Stimulated activated CD8-positive, alpha-beta memory T cell treated with anti-CD3 and anti-CD28 coated beads, Interleukin-12 subunit alpha, Interleukin-12 subunit beta, amount 100 ng/mL, for 4 hours (primary cell): ENCODE results near the gene MNAT1.

Experiments
- DNase-seq: peaks from one replicate; pipeline ENCODE4 v3.0.0-alpha.2; 2020; ENCODE audit warnings: low read depth

The MNAT1 gene

DNA sequence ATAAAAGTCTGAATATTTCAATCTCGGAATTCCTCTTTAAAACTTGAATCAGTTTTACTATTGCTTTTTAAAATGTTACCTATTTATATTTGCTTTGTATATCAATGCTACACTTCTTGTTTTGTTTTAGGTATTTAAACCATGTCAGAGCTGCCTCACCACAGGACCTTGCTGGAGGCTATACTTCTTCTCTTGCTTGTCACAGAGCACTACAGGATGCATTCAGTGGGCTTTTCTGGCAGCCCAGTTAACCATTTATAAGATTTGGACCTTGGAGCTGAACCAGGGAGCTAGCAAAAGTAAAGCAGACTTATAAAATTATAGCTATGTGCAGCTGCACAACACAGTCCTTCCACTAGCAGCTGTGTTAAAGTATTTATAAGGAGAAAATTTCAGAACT lies 233.5 kb downstream of the MNAT1 start:
- no peak for DNase-seq

DNA sequence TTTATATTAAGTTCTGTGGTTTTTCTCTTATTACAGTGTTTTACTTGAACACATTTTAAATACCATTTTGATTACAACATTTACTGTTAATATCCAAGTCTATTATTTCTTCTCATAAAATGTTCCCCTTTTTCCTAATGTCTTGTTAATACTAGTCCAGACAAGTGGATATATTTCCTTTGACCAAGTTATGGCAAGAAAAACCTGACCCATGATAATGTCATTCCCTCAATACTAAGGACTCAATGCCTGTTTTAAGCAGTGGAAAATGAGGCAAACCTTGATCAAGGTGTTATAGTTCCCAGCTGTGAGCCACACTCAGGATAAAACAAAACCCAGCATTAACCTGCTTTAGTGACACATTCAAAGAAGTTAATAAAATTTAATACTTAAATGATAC lies 234.1 kb downstream of the MNAT1 start:
- DNase-seq = no peak

DNA sequence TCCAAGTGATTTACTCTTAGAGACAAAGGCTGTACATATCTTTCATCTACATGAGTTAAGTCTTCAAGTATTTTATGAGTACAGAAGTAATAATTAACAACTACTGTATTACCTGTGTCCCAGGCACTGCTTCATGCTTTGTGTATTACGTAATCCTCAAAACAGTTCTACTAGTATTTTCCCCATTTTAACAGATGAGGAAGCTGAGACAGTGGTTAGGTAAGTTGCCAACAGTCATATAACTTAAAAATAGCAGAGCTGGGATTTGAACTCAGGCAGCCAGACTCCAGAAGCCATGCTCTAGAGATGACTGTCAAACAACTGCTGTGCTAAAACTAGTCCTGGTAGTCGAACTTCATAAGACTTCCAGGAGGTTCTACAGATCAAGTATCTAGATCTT lies 235.6 kb downstream of the MNAT1 start:
- no peak for DNase-seq

DNA sequence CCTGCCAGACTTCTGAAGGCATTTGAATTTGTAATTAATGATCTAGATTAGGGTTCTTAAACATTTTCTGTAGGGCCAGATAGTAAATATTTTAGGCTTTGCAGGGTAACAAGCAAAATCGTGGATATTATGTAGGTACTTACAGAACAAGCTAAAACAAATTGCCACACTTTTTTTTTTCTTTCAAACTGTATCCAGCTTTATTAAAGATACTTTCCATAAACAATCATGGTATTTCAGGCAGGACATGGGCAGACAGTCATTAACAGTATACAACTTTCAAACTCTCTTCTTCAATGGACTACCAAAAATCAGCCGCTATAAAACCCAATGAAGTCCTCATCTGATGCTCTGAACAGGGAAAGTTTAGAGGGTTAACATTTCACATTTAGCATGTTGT lies 236.7 kb downstream of the MNAT1 start:
- DNase-seq = no peak

DNA sequence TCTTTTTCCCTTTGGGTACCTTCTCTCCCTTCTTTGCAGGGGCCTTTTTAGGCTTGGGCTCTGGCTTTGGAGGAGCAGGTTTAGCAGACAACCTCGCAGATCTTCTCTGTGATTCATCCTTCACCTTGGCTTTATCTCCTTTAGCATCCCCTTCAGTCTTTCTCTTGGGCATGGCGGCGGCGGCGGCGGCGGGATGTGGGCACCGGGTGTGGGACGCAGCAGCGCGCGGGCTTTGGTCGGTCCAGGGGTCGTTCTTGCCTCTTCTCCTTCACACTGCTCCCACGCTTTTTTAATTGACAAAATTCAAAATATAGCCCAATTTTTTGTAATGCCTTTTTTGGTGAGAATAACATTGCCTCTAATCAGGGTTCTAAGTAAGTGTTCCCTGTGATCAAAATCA lies 237.7 kb downstream of the MNAT1 start:
- DNase-seq = no peak

DNA sequence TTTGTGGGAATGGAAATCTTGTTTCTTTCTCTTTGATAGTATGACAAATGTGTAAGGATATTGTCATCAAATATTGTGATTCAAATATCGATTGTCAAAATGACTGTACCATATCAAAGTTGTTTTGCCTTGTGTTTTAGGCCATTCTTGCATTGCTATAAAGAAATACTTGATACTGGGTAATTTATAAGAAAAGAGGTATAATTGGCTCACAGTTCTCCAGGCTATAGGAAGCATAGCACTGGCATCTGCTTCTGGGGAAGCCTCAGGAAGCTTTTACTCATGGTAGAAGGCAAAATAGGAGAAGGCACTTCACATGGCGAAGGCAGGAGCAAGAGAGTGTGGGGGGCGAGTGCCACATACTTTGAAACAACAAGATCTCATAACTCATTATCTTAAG lies 238.5 kb downstream of the MNAT1 start:
- DNase-seq = no peak

DNA sequence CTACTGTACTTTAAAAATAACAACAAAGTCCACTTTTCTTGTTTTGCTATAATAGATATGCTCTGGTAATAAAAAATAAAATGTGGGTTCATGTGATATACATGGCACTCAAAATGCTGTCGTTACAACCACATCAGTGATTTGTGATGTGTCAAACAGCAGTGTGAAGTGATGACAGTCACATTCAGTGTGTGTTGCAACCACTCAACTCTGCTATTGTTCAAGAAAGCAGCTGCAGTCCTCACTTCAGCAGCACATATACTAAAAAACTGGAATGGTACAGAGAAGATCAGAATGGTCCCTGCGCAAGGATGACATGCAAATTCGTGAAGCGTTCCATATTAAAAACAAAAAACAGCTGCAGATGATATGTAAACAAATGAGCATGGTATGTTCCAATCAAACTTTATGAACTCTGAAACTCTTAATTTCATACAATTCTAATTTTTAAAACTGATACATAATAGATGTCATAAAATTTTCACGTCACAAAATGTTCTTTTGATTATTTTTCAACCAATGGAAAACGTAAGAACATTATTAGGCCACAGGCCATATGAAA lies 239.6 kb downstream of the MNAT1 start:
- no peak for DNase-seq

DNA sequence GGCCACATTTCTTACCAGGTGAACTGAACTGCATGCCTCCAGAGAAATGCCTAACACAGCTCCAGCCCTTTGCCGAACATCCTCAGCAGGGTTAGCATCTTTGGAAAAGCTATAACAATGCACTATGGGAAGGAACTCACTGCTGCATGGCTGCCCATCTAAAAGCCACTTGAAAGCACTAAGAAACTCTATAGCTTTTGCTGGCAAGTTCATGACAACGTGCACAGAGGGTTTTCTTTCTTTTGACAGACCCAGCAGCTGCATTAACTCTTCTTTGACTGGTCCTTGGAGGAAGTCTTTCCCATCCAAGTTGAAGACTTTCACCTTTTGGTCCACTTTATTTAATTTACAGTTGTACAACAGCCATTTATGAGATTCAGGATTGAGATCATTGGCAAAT lies 241.0 kb downstream of the MNAT1 start:
- DNase-seq = no peak

DNA sequence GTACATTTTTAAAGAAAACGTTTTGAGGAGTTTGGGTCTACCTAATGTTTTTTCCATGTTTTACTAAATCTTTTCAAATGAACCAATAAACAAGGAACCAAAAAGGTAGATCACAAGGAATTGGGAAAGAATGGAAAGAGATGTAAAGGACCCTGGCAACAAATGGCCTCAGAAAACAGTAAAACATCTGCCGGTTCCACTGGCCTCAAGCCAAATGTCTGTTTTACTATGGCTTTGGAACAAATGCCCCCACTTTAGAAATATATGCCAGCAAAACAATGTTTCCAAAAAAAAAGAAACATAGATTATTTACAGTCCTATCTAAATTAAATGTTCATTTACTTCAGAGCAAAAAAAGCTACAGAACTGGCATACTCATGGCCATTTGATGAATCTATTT lies 243.3 kb downstream of the MNAT1 start:
- DNase-seq = no peak

DNA sequence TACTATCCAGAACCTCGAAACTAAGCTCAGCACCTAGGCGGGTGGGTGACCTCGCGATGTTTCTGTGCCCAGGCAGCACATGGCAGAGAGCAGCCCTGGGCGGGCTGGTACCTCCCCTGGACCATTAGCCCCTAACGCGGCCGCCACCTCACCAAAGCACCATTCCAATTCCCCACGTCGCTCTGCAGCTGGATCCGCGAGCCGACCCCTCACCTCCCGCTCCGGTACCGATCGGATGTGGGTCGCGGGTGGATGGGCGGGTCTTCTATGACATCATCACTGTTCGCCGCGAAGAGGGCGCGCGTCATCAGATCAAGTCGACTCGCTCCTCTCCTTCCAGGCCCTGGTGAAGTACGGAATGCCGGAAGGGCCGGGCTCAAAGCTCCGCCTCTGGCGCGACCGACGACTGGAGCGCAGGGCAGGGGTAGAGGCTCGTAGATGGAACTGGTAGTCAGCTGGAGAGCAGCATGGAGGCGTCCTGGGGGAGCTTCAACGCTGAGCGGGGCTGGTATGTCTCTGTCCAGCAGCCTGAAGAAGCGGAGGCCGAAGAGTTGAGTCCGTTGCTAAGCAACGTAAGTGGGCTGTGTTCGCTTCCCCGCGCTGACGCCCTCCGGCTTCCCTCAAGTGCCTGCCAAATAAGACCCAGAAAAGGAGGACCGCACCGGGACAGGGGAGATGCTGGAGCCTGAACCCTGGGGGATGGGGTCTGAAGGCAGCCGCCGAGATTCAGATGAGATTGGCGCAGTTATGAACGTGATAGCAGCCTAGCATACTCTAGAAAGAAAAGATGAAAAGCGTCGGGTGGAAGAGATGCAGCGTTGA lies 246.5 kb downstream of the MNAT1 start, which contains the start of the genes SLC38A6 and TRMT5:
TSS of gene SLC38A6 (plus strand) at position 435 of the 822 bp plus-strand sequence. CDS start at position 468, 33 bp downstream.
TSS of gene TRMT5 (minus strand) at position 269 of the 822 bp plus-strand sequence. CDS start at position 163, 106 bp downstream.
- peak; percentile 86 for DNase-seq

DNA sequence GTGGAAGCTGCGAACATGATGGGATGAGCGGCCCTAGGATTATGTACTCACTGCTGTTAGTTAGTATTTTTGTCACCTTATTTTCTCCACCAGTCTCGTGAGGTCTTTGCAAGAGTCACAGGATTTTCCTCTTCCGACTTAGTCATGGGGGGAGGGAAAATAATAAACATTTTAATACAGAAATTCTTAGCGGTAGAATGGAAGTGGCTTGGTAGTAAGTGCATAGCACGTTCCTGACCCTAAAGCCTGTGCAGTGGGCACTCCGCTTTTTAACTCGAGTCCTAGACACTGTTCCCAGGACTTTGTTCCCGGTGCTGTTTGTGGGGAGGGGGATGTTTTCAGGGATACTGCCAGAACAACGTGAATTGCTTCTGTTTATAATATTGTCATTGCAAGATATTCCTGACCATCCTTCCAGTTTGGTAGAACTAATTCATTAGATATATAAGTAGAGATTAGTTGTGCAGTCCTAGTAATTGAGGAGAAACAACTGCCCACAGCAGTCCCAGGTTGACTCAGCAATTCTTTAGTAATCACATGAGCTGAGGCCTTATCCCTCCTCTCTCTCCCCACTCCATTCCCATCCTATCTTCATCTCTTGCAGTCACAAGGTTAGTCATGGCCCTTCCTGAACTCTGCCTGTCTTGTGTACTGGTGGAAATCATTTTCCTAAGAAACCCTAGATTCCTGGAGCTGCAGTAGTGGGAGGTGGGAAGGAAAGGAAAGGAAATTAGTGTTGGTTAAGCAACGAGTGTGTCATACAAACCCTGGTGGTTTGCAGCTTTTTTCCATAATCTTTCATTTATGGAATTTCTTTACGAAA lies 247.3 kb downstream of the MNAT1 start:
- no peak for DNase-seq

DNA sequence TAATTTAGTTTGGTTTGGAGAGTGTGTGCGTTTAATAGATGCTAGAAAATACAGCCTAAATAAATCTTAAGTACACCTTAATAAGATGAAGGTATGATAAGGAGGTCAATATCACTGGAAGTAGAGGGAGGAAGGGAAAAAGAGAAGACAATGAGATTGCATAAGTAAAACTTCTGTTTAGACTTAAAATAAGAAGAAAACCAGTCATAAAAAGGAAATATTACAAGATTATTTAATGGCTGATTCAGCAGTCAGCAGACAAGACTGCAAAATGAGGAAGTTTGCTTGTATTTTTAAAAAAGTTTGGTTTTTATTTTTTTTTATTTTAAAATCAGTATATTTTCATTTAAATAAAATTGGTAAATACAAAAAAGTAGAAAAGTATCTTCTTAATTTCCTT lies 249.6 kb downstream of the MNAT1 start:
- DNase-seq = no peak

DNA sequence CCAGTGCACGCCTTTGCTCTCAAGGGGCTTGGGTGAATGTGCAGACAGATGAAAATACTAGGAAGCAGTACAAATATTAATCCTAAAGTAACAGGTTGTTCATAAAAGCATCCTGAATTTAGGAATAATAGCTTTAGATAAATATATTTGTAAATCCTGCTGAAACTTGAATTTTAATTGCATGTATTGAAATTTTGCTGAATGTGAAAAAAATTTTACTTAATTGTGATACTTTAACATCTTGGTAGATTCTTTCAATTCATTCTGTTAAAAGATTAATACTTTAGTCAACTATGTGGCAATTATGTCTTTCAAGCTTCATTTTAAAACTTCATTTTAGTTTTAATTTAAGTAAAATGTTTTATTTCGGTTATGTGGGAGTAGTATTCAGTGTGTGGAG lies 251.9 kb downstream of the MNAT1 start:
- DNase-seq = no peak

DNA sequence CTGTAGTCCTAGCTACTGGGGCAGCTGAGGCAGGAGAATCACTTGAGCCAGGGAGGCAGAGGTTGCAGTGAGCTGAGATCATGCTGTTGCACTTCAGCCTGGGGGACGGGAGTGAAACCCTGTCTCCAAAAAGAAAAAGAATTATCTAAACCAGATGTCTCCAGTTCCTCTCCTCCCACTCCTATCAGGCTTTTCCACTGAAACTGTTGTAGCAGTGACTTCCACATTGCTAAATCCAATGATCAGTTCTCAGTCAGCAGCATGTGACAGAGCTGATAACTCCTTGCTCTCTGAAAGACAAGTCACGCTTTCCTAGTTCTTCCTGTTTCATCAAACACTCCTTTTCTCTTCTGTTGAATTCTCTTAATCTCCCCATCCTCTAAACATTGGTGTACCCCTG lies 255.0 kb downstream of the MNAT1 start:
- DNase-seq = no peak

DNA sequence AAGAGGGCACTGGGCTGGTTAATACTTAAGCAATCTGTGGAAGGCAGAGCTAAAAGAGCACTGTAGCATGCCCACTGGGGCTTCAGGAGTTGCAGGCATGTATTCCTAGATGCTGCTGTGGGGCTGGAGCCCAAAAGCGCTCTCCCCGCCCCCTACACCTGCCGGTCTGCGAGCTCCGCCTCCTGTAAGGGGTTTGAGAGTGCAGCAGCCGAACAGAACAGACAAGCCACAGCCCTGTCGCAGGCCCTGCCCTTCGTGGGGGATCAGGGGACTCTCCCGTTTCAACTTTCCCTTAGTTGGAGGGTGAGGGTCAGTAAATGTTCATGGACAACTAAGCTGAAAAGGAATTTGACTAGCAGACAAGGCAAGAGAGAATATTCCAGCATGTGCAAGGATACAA lies 264.1 kb downstream of the MNAT1 start:
- DNase-seq = no peak

DNA sequence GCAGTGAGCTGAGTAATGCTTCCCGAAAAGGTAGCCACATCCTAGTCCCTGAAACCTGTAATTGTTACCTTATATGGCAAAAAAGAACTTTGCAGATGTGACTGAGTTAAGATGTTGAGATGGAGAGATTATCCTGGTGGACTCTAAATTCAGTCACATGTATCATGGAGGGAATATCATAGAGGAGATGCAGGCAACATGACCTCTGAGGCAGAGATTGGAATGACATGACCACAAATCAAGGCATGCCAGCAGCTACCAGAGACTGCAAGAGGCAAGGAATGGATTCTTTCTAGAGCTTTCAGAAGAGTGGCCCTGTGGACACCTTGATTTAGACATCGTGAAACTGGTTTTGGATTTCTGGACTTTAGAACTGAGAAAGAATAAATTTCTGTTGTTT lies 265.0 kb downstream of the MNAT1 start:
- no peak for DNase-seq

DNA sequence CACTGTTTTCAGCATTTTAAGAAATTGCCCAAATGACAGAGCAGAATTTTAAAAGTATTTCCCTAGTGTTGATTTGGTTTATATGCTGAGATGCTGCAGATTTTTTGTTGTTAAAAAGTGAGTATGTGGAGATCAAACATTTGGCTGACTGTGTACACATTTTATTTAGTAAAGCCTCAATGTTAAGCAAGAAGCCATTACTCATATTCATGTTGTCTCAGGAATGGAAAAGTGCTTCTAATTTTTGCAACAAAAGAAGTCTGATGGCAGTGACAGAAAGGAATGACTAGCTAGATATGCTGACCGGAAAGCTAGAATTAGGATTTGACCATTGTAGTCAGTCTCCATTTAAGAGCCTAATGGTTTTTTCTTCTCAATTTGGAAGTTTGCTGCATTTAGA lies 269.0 kb downstream of the MNAT1 start:
- DNase-seq = no peak

DNA sequence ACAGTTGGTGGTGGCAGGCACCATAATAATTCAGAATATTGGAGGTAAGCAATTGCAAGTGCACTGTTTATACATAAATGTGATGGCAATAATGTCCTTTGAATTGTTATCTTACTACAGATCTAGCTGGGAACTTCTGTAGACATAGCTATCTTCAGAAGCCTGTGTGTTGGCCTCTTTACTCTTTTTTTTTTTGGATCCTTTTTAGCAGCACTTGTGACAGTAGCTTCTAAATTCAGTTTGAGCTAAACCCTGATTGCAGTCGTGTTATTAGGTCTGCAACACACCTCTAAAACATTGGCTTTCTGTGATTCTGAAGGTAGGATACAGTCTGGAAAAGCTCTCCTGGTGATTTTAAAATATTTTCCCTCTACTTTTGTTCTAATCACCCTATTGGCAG lies 285.0 kb downstream of the MNAT1 start:
- DNase-seq = no peak
